Stomach (tissue), 9 donors: ENCODE data around the gene PLAC1. TPM values are rescaled to one million over a fixed set of nuclear protein-coding genes. Genes with fewer than 3 reads are reported as not detected.

Experiments used
- DNase-seq, 2 donors: peaks; one replicate each; pipeline versions ENCODE4 v3.0.0 to v3.0.0-alpha.2; 2013 to 2019
- H3K27ac ChIP-seq, 5 donors: fragments of 200-600 bp in 4 of 5; sonication (generic) in 4 of 5; one replicate each; pipeline ENCODE4 v1.5.1; 2013 to 2019; ENCODE audit warnings: mild to moderate bottlenecking in 1 of 5, moderate library complexity in 1 of 5
- H3K27me3 ChIP-seq, 3 donors: fragments of 200-600 bp; sonication (generic); one replicate each; pipeline ENCODE4 v1.5.1; 2017 to 2019; ENCODE audit warnings: mixed run types in 1 of 3
- H3K36me3 ChIP-seq, 4 donors: fragments of 200-600 bp; sonication (generic); 1 replicate in 3 of 4; 2 replicates in 1 of 4; pipeline ENCODE4 v1.5.1; 2016 to 2019
- H3K4me1 ChIP-seq, 4 donors: fragments of 200-600 bp; sonication (generic); one replicate each; pipeline ENCODE4 v1.5.1; 2016 to 2019
- H3K4me3 ChIP-seq, 4 donors: fragments of 200-600 bp; sonication (generic) in 3 of 4; one replicate each; pipeline ENCODE4 v1.5.1; 2016 to 2019; ENCODE audit warnings: mild to moderate bottlenecking in 1 of 4
- H3K9me3 ChIP-seq, 4 donors: fragments of 200-600 bp; sonication (generic); one replicate each; pipeline ENCODE4 v1.5.1; 2016 to 2019
- CTCF ChIP-seq, 7 experiments: fragments of 450-650 bp in 4 of 7; fragments of 200-600 bp in 3 of 7; sonication (generic) in 3 of 7; IDR thresholded peaks; one replicate each; pipeline ENCODE4 v1.5.1; 2016 to 2019; ENCODE audit warnings: antibody characterized with exemption in 7 of 7, control low read depth in 2 of 7, mild to moderate bottlenecking in 1 of 7
- EP300 ChIP-seq: sonication (generic); formaldehyde crosslinking; IDR thresholded peaks from one replicate; pipeline ENCODE4 v1.6.1; 2017; ENCODE audit warnings: antibody characterized with exemption
- POLR2A ChIP-seq, 4 donors: fragments of 450-650 bp; IDR thresholded peaks; one replicate each; pipeline ENCODE4 v1.6.1; 2016; ENCODE audit warnings: antibody characterized with exemption in 4 of 4, control low read depth in 2 of 4, mild to moderate bottlenecking in 1 of 4, moderate library complexity in 1 of 4
- POLR2AphosphoS5 ChIP-seq, 3 donors: sonication (generic); formaldehyde crosslinking; IDR thresholded peaks; one replicate each; pipeline ENCODE4 v1.6.1; 2016; ENCODE audit warnings: antibody characterized with exemption in 3 of 3
- WGBS, 5 donors: extraction: QIAGEN DNeasy Blood & Tissue Kit in 3 of 5; methylation state at CpG; one replicate each; pipeline versions ENCODE4 v1.1.5 to v1.1.7; 2013 to 2018; 5-methylcytosine and 5-hydroxymethylcytosine counted together
- intact Hi-C: fragments of 100-400 bp; cut with DNase I; formaldehyde crosslinking; loops from one replicate; pipeline ENCODE4 v1.15.1; 2023; ENCODE audit warnings: low total_unique reads
- polyA plus RNA-seq, 3 donors: library from polyadenylated mRNA; stranded (reverse); fragments of 200-250 nt; gene quantifications; one replicate each; pipeline ENCODE4 v1.2.3, GENCODE V29; 2013
- total RNA-seq, 5 donors: library from RNA; depleted of rRNA; stranded (reverse); fragments of >200 nt; gene quantifications; one replicate each; pipeline versions ENCODE4 v1.1.0 to v1.2.3, GENCODE V29; 2014 to 2016
- donor health status: healthy with polysubstance abuse.
- donor health status: Bipolar disorder and iron deficiency.
- donor health status: healthy.

PLAC1 gene
- total and polyA plus RNA-seq, 8 donors: not detected

- Histone ChIP-seq H3K9me3 (no peaks in the 10 kb centered on the region), H3K4me1 (no peaks in the 10 kb centered on the region), H3K27ac (no peak overlapping the region), H3K36me3 (no peaks in the 10 kb centered on the region), H3K27me3 (no peaks in the 10 kb centered on the region), H3K4me3 (no peak overlapping the region)
- no peak for TF ChIP-seq EP300
- no peak for TF ChIP-seq POLR2AphosphoS5 (IDR thresholded peaks at IDR 0.05)
- no peak for TF ChIP-seq POLR2A (IDR thresholded peaks at IDR 0.05)
- TF ChIP-seq CTCF (IDR thresholded peaks at IDR 0.05): no peak
- no peak for DNase-seq
- WGBS, 5 donors: 72 to 97% (median 85%) methylated on average over 2 of the region's 2 CpGs
- intact Hi-C loops: no loop called here
Observed at GRCh38 chrX:134693644-134694043, 35.4 kb upstream of the PLAC1 start.

GRCh38 chrX:134692990-134693389 lies 34.7 kb upstream of the PLAC1 start:
- Histone ChIP-seq H3K4me3 (no peak overlapping the region), H3K36me3 (no peaks in the 10 kb centered on the region), H3K27me3 (no peaks in the 10 kb centered on the region), H3K4me1 (no peaks in the 10 kb centered on the region), H3K27ac (no peak overlapping the region), H3K9me3 (no peaks in the 10 kb centered on the region)
- intact Hi-C loops: no loop called here
- TF ChIP-seq CTCF (IDR thresholded peaks at IDR 0.05) (no peak), EP300 (no peak), POLR2A (IDR thresholded peaks at IDR 0.05) (no peak), POLR2AphosphoS5 (IDR thresholded peaks at IDR 0.05) (no peak)
- no peak for DNase-seq
- WGBS, 5 donors: 57 to 83% (median 68%) methylated on average over 1 of the region's 1 CpG

- H3K4me1 ChIP-seq: no peaks in the 10 kb centered on the region
- WGBS, 5 donors: 38 to 81% (median 73%) methylated on average over 1 of the region's 1 CpG
- H3K36me3 ChIP-seq: no peaks in the 10 kb centered on the region
- DNase-seq: no peak
- TF ChIP-seq POLR2AphosphoS5 (IDR thresholded peaks at IDR 0.05) (no peak), POLR2A (IDR thresholded peaks at IDR 0.05) (no peak), EP300 (no peak), CTCF (IDR thresholded peaks at IDR 0.05) (no peak)
- no peak overlapping the region for H3K27ac ChIP-seq
- H3K27me3 ChIP-seq: no peaks in the 10 kb centered on the region
- no peak overlapping the region for H3K4me3 ChIP-seq
- intact Hi-C loops: no loop called here
- H3K9me3 ChIP-seq: no peaks in the 10 kb centered on the region
Observed at GRCh38 chrX:134692233-134692632, 34.0 kb upstream of the PLAC1 start.

- Histone ChIP-seq H3K27me3 (no peaks in the 10 kb centered on the region), H3K4me1 (no peaks in the 10 kb centered on the region), H3K9me3 (no peaks in the 10 kb centered on the region), H3K27ac (no peak overlapping the region), H3K36me3 (no peaks in the 10 kb centered on the region), H3K4me3 (no peak overlapping the region)
- TF ChIP-seq EP300: no peak
- no peak for TF ChIP-seq CTCF (IDR thresholded peaks at IDR 0.05)
- TF ChIP-seq POLR2AphosphoS5 (IDR thresholded peaks at IDR 0.05): no peak
- no peak for TF ChIP-seq POLR2A (IDR thresholded peaks at IDR 0.05)
- WGBS, 5 donors: 42 to 69% (median 47%) methylated on average over 7 of the region's 7 CpGs
- DNase-seq: peak in 1 of 2 donors; percentile 38
- intact Hi-C loops: no loop called here
Observed at GRCh38 chrX:134691453-134691852, 33.2 kb upstream of the PLAC1 start.
